HTERT RPE-1 (cell line): Measurements from ENCODE around the gene PPIL3.

Experiments
- in situ Hi-C: fragments of 300-500 bp; cut with MboI; formaldehyde crosslinking; loops from 4 replicates; pipeline ENCODE4 v1.14.3; 2020; ENCODE audit warnings: low sequenced_read_pairs

PPIL3 gene

GRCh38 chr2:200861617-200862155 lies 27.2 kb downstream of the PPIL3 start:
- in situ Hi-C loops, result no loop called here

- in situ Hi-C loops, result no loop called here
Observed at GRCh38 chr2:200860092-200860795, 28.6 kb downstream of the PPIL3 start.

- in situ Hi-C loops, result no loop called here
Observed at GRCh38 chr2:200856806-200857205, 32.1 kb downstream of the PPIL3 start.

GRCh38 chr2:200852605-200853004 lies 36.3 kb downstream of the PPIL3 start:
- in situ Hi-C loops, result no loop called here

GRCh38 chr2:200851398-200852248 lies 37.3 kb downstream of the PPIL3 start:
- in situ Hi-C loops, result no loop called here

- in situ Hi-C loops, result no loop called here
Observed at GRCh38 chr2:200850512-200851256, 38.2 kb downstream of the PPIL3 start.

GRCh38 chr2:200847939-200848338 lies 40.9 kb downstream of the PPIL3 start:
- in situ Hi-C loops, result no loop called here

GRCh38 chr2:200847269-200847668 lies 41.6 kb downstream of the PPIL3 start:
- in situ Hi-C loops, result no loop called here

GRCh38 chr2:200845669-200846325 lies 43.1 kb downstream of the PPIL3 start:
- in situ Hi-C loops, result no loop called here

DNA sequence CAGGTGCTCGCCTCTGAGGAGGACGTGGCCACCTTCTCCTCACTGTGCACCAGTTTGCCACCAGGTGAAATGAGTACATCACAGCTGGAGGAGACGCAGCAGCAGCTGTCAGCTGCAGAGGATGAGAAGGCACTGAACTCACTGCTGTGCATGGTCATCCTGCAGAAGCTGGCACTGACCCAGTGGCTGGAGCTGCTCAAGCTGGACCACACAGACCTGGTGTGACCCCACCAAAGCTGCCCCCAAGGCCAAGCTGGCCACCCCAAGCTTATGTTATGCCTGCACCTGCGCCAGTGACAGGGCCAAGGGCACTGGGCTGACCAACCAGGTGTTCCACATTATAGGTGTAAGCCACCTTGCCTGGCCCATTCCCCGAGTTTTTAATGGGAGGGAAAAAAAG lies 43.7 kb downstream of the PPIL3 start:
- in situ Hi-C loops, result no loop called here

- in situ Hi-C loops, result no loop called here
Observed at GRCh38 chr2:200843993-200844948, 44.6 kb downstream of the PPIL3 start.

DNA sequence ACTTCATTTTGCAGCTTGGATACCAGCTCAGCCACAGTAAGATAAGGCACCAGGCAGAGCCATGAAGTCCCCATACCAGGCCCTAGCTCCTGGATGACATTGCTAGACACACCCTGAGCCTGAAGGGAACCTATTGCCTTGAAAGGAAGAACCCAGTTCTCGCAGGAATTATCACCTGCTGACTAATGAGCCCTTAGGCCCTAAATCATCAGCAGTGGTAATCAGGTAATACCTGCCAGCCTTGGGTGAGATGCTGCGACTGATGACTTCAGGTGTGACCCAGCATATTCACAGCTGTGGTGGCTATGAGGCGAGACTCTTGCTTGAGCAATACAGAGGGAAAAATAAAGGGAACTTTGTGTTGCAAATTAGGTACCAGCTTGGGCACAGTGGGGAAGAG lies 49.4 kb downstream of the PPIL3 start:
- in situ Hi-C loops, result no loop called here

GRCh38 chr2:200834701-200835100 lies 54.2 kb downstream of the PPIL3 start:
- in situ Hi-C loops, result no loop called here

DNA sequence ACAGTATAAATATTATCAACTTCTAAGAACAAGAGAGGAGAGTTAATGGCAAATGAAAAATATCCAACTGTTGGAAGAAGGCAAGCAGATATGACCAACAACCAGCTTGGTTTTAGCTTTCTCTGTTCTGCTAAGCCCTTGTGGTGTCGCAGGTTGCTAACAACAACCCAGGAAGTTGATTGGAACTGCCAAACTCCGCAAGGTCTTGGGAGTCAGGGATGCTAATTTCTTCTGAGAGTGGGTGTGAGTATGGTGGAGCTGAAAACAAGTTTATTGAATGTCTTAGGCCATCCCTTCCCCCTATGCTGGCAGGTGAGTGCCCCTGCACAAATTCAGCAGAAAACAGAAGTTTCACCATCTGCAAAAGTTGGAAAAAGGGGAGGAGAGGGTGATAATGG lies 59.6 kb downstream of the PPIL3 start:
- in situ Hi-C loops, result no loop called here

DNA sequence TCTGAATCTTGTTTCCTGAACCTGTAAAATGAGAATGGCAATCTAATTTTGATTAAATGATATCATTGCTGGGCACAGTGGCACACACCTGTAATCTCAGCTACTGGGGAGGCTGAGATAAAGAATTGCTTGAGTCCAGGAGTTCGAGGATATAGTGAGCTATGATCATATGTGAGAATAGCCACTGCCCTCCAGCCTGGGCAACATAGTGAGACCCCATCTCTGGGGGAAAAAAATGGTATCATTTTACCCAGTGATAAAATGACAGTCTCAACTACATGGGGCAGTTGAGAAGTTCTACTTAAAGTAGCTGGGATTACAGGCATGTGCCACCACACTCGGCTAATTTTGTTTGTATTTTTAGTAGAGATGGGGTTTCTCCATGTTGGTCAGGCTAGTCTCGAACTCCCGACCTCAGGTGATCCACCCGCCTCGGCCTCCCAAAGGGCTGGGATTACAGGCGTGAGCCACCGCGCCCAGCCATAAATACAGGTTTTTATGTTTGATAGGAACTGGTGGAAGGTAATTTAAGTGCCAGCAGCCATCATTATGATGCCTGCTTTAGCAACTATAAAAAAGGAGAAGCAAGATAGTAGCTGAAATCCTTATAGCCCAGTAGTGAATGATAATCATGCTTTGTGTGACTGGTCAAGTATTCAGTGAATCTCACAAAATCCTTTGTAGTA lies 60.2 kb downstream of the PPIL3 start:
- in situ Hi-C loops, result no loop called here

GRCh38 chr2:200828104-200828503 lies 60.8 kb downstream of the PPIL3 start:
- in situ Hi-C loops, result no loop called here

- in situ Hi-C loops, result no loop called here
Observed at GRCh38 chr2:200821686-200822245, 67.1 kb downstream of the PPIL3 start.
